ENCODE data around the gene PRMT5. TPM values are rescaled to one million over a fixed set of nuclear protein-coding genes. Genes with fewer than 3 reads are reported as not detected.

PRMT5 gene
- total RNA-seq, 2 experiments from 2014 or later = 121 to 151 TPM

- ATAC-seq (peak; percentile 49), DNase-seq (peak; percentile 50)
- ChIA-PET CTCF (interaction anchor here (0.6 to 10.6 kb wide), 7 partner anchors 11 to 969 kb away, joined by 3 to 111 read pairs (median 4); partner anchors contain the start of genes DAD1 and LRP10), POLR2A (interaction anchor here (0.7 kb wide), 1 partner anchor 31 kb away, joined by 3 read pairs; the partner anchor contains the start of gene RBM23)
- peaks cover 2% of the 10 kb centered on the region for H3K36me3 Mint-ChIP-seq (ENCODE audit: low read depth)
- peaks cover 2% of the 10 kb centered on the region for H3K27me3 Mint-ChIP-seq
- no peaks in the 10 kb centered on the region for H3K9me3 Mint-ChIP-seq (ENCODE audit: low read depth)
- intact Hi-C loops (cut with DNase I, micrococcal nuclease) = loop anchor here (1.0 to 2.0 kb wide), 3 partner anchors 15 to 32 kb away; partner anchors contain the start of genes LRP10 (in 1 of the 2) and RBM23 (in 1 of the 2)
- H3K4me3 Mint-ChIP-seq = peak overlapping the region; percentile 70
- H3K27ac Mint-ChIP-seq = peak overlapping the region; percentile 83
- H3K4me1 Mint-ChIP-seq = peaks cover 50% of the 10 kb centered on the region
Observed at GRCh38 chr14:22887260-22887989, 41.8 kb downstream of the PRMT5 start.

GRCh38 chr14:22886500-22887259 lies 42.5 kb downstream of the PRMT5 start:
- ChIA-PET CTCF (interaction anchor here (0.5 to 10.6 kb wide), 11 partner anchors 10 to 773 kb away, joined by 3 to 111 read pairs (median 3); partner anchors contain the start of gene LRP10), POLR2A (interaction anchor here (0.6 kb wide), 2 partner anchors 14 to 135 kb away, joined by 3 read pairs; no protein-coding TSS in a partner anchor)
- H3K36me3 Mint-ChIP-seq (ENCODE audit: low read depth) = no peaks in the 10 kb centered on the region
- intact Hi-C loops (cut with DNase I, micrococcal nuclease) = loop anchor here (1.0 to 2.0 kb wide), 3 partner anchors 14 to 33 kb away; partner anchors contain the start of genes LRP10 (in 1 of the 2) and RBM23 (in 1 of the 2)
- no peaks in the 10 kb centered on the region for H3K9me3 Mint-ChIP-seq (ENCODE audit: low read depth)
- peak overlapping the region; percentile 83 for H3K27ac Mint-ChIP-seq
- peak overlapping the region; percentile 70 for H3K4me3 Mint-ChIP-seq
- H3K4me1 Mint-ChIP-seq = peaks cover 50% of the 10 kb centered on the region
- DNase-seq (peak; percentile 85), ATAC-seq (peak; percentile 63)
- peaks cover 2% of the 10 kb centered on the region for H3K27me3 Mint-ChIP-seq

GRCh38 chr14:22885975-22886374 lies 43.2 kb downstream of the PRMT5 start:
- intact Hi-C loops (cut with DNase I, micrococcal nuclease) = loop anchor here in 1 of 2 experiments (2.0 kb wide), 1 partner anchor 15 kb away; the partner anchor contains the start of gene LRP10
- no peak for ATAC-seq
- Mint-ChIP-seq H3K36me3 (ENCODE audit: low read depth) (no peaks in the 10 kb centered on the region), H3K27me3 (peaks cover 2% of the 10 kb centered on the region), H3K9me3 (ENCODE audit: low read depth) (no peaks in the 10 kb centered on the region), H3K4me1 (peaks cover 50% of the 10 kb centered on the region), H3K4me3 (peak overlapping the region; percentile 70), H3K27ac (peak overlapping the region; percentile 22)
- POLR2A ChIA-PET = no interaction called here
- CTCF ChIA-PET = interaction anchor here (0.7 to 10.6 kb wide), 9 partner anchors 13 to 772 kb away, joined by 3 to 111 read pairs (median 4); partner anchors contain the start of gene LRP10
- DNase-seq = no peak

GRCh38 chr14:22884738-22885523 lies 44.2 kb downstream of the PRMT5 start:
- no peaks in the 10 kb centered on the region for H3K36me3 Mint-ChIP-seq (ENCODE audit: low read depth)
- no peak overlapping the region for H3K4me3 Mint-ChIP-seq
- H3K27me3 Mint-ChIP-seq = peaks cover 2% of the 10 kb centered on the region
- H3K4me1 Mint-ChIP-seq = peaks cover 45% of the 10 kb centered on the region
- ChIA-PET CTCF (interaction anchor here (0.7 to 10.6 kb wide), 8 partner anchors 13 to 1033 kb away, joined by 3 to 111 read pairs (median 4); partner anchors contain the start of gene LRP10), POLR2A (no interaction called here)
- DNase-seq (no peak), ATAC-seq (no peak)
- H3K27ac Mint-ChIP-seq = no peak overlapping the region
- no peaks in the 10 kb centered on the region for H3K9me3 Mint-ChIP-seq (ENCODE audit: low read depth)
- intact Hi-C loops (cut with DNase I, micrococcal nuclease) = no loop called here

- no peak for DNase-seq
- CTCF ChIA-PET = interaction anchor here (0.6 to 10.6 kb wide), 7 partner anchors 12 to 314 kb away, joined by 3 to 111 read pairs (median 4); partner anchors contain the start of gene LRP10
- H3K27ac Mint-ChIP-seq = no peak overlapping the region
Observed at GRCh38 chr14:22884076-22884737, 45.0 kb downstream of the PRMT5 start.

GRCh38 chr14:22883173-22883976 lies 45.8 kb downstream of the PRMT5 start, which contains the start of gene REM2:
TSS of gene REM2 (plus strand) at chr14:22883222. CDS start at chr14:22883288, 66 bp downstream.
- H3K9me3 Mint-ChIP-seq (ENCODE audit: low read depth) = no peaks in the 10 kb centered on the region
- no peak within 1 kb of the TSS for H3K4me3 Mint-ChIP-seq
- no peak for ATAC-seq
- H3K36me3 Mint-ChIP-seq (ENCODE audit: low read depth) = peaks cover 2% of the 10 kb centered on the region
- DNase-seq = no peak
- H3K27ac Mint-ChIP-seq = peak within 1 kb of the TSS; percentile 51
- POLR2A ChIA-PET = interaction anchor here (0.5 to 1.1 kb wide), 4 partner anchors 11 to 376 kb away, joined by 3 to 10 read pairs (median 4); no protein-coding TSS in a partner anchor
- peaks cover 40% of the 10 kb centered on the region for H3K4me1 Mint-ChIP-seq
- intact Hi-C loops (cut with DNase I, micrococcal nuclease) = no loop called here
- peaks cover 2% of the 10 kb centered on the region for H3K27me3 Mint-ChIP-seq
- CTCF ChIA-PET = interaction anchor here (0.6 to 10.6 kb wide), 6 partner anchors 11 to 35 kb away, joined by 3 to 111 read pairs (median 18); partner anchors contain the start of gene LRP10

More at GRCh38 chr14:22884076-22884737, 45.0 kb downstream of the PRMT5 start:
- POLR2A ChIA-PET = interaction anchor here (0.5 to 1.1 kb wide), 3 partner anchors 12 to 32 kb away, joined by 3 to 4 read pairs (median 3); no protein-coding TSS in a partner anchor
- intact Hi-C loops (cut with DNase I, micrococcal nuclease) = no loop called here
- H3K4me1 Mint-ChIP-seq = peaks cover 40% of the 10 kb centered on the region
- no peak for ATAC-seq
- no peaks in the 10 kb centered on the region for H3K9me3 Mint-ChIP-seq (ENCODE audit: low read depth)
- peaks cover 2% of the 10 kb centered on the region for H3K27me3 Mint-ChIP-seq
- H3K36me3 Mint-ChIP-seq (ENCODE audit: low read depth) = no peaks in the 10 kb centered on the region
- H3K4me3 Mint-ChIP-seq = no peak overlapping the region

GRCh38 chr14:22882529-22883172 lies 46.5 kb downstream of the PRMT5 start:
- peaks cover 33% of the 10 kb centered on the region for H3K4me1 Mint-ChIP-seq
- intact Hi-C loops (cut with DNase I, micrococcal nuclease) = no loop called here
- H3K36me3 Mint-ChIP-seq (ENCODE audit: low read depth) = peaks cover 6% of the 10 kb centered on the region
- no peaks in the 10 kb centered on the region for H3K9me3 Mint-ChIP-seq (ENCODE audit: low read depth)
- DNase-seq (peak; percentile 61), ATAC-seq (peak; percentile 11)
- H3K27ac Mint-ChIP-seq = no peak overlapping the region
- H3K27me3 Mint-ChIP-seq = peaks cover 2% of the 10 kb centered on the region
- POLR2A ChIA-PET = interaction anchor here (0.6 to 0.8 kb wide), 3 partner anchors 10 to 375 kb away, joined by 4 to 10 read pairs (median 5); no protein-coding TSS in a partner anchor
- no peak overlapping the region for H3K4me3 Mint-ChIP-seq
- CTCF ChIA-PET = interaction anchor here (0.7 to 10.6 kb wide), 6 partner anchors 11 to 47 kb away, joined by 3 to 111 read pairs (median 8); partner anchors contain the start of genes LRP10 and PRMT5

- H3K36me3 Mint-ChIP-seq (ENCODE audit: low read depth) = peaks cover 6% of the 10 kb centered on the region
- ATAC-seq = no peak
- CTCF ChIA-PET = interaction anchor here (0.7 to 10.6 kb wide), 6 partner anchors 10 to 48 kb away, joined by 3 to 111 read pairs (median 8); partner anchors contain the start of genes LRP10 and PRMT5
- POLR2A ChIA-PET = interaction anchor here (0.7 kb wide), 1 partner anchor 9 kb away, joined by 4 read pairs; no protein-coding TSS in a partner anchor
- H3K27me3 Mint-ChIP-seq = peaks cover 2% of the 10 kb centered on the region
- no peaks in the 10 kb centered on the region for H3K9me3 Mint-ChIP-seq (ENCODE audit: low read depth)
- DNase-seq = no peak
- no peak overlapping the region for H3K4me3 Mint-ChIP-seq
- intact Hi-C loops (cut with DNase I, micrococcal nuclease) = no loop called here
- peaks cover 27% of the 10 kb centered on the region for H3K4me1 Mint-ChIP-seq
- no peak overlapping the region for H3K27ac Mint-ChIP-seq
Observed at GRCh38 chr14:22882064-22882463, 47.1 kb downstream of the PRMT5 start.

Measured in activated CD4-positive, alpha-beta T cell treated with anti-CD3 and anti-CD28 coated beads for 36 hours (primary cell).